ENCODE results near the gene FBXO36. TPM values are rescaled to one million over a fixed set of nuclear protein-coding genes. Genes with fewer than 3 reads are reported as not detected.

FBXO36 gene
- total and polyA plus RNA-seq, 2 donors (not counting 1 experiment from before 2014, with no cell fraction given): 0.49 to 1.5 TPM

DNA sequence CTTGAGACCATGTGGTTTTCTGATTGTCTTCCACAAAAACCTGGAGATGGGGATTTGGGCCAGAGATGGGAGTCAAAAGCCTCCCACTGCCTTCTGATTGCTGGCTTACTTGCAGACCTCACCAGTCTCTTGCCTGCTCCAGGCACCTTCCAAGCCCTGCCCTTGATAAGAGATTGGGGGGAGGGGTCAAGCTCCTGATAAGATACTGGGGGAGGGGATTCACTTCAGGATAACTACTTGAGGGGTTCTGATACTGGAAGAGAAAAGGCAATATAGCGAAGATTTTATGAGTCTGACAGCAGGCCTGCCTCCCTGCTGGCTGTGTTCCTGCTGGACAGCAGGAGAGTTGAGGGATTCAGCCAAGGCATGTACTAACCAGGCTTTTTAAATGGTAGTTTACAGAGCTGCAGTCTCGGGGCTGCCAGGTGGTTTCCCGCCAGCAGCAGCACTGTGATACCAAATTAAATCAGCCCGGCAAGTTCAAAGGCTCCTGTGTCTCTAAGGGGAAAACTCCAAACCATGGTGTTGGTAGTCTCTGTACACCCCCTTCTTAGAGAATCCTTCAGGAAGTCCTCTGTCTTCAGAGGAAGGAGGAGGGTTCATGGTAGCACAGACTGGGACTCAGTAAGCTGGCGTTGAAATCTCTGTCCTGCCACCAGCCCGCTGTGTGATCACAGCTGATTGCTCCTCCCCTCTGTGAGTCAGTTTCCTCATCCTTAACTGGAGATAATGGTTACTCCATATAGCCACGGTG lies 58.3 kb downstream of the FBXO36 start:
- H3K4me1 ChIP-seq (ENCODE audit: control insufficient read depth in 2 of 2, insufficient read depth in 2 of 2, low read length in 2 of 2): no peaks in the 10 kb centered on the region
- H3K4me3 ChIP-seq (ENCODE audit: control extremely low read depth in 1 of 5, extremely low read depth in 1 of 5, insufficient read depth in 1 of 5, low read depth in 2 of 5, low read length in 4 of 5): no peak overlapping the region
- H3K9me3 Mint-ChIP-seq (ENCODE audit: insufficient read depth): no peaks in the 10 kb centered on the region
- ChIA-PET POLR2A (no interaction called here), CTCF (no interaction called here)
- intact Hi-C loops (cut with micrococcal nuclease): no loop called here
- no peak overlapping the region for H3K27ac ChIP-seq (ENCODE audit: low read length in 2 of 2)
- DNase-seq: no peak
- H3K4me3 Mint-ChIP-seq: no peak overlapping the region
- no peak overlapping the region for H3K9ac ChIP-seq (ENCODE audit: low read length)
- H3K4me1 Mint-ChIP-seq: no peaks in the 10 kb centered on the region
- H3K27me3 ChIP-seq (replicated peaks in 1 of 4; ENCODE audit: control extremely low read depth in 1 of 4, control insufficient read depth in 3 of 4, insufficient read depth in 4 of 4, low read length in 3 of 4): no peaks in the 10 kb centered on the region
- H3K27me3 Mint-ChIP-seq: no peaks in the 10 kb centered on the region
- no peak overlapping the region for H3K27ac Mint-ChIP-seq
- H3K4me2 ChIP-seq (replicated peaks; ENCODE audit: low read depth, low read length, poor library complexity, severe bottlenecking): no peak overlapping the region
- 88% methylated on average over 3 of the region's 7 CpGs for WGBS (ENCODE audit: insufficient coverage)
- H3K36me3 ChIP-seq (replicated peaks in 1 of 2; ENCODE audit: control extremely low read depth in 1 of 2, control insufficient read depth in 1 of 2, extremely low read depth in 1 of 2, insufficient read depth in 2 of 2, low read length in 1 of 2): no peaks in the 10 kb centered on the region
- H3K79me2 ChIP-seq (ENCODE audit: control insufficient read depth, insufficient read depth, low read length): no peaks in the 10 kb centered on the region
- TF ChIP-seq EZH2 (IDR thresholded peaks at IDR 0.05; ENCODE audit: borderline replicate concordance, insufficient read depth, low read depth, low read length, poor library complexity, severe bottlenecking): no peak
- TF ChIP-seq, protein P1, sequence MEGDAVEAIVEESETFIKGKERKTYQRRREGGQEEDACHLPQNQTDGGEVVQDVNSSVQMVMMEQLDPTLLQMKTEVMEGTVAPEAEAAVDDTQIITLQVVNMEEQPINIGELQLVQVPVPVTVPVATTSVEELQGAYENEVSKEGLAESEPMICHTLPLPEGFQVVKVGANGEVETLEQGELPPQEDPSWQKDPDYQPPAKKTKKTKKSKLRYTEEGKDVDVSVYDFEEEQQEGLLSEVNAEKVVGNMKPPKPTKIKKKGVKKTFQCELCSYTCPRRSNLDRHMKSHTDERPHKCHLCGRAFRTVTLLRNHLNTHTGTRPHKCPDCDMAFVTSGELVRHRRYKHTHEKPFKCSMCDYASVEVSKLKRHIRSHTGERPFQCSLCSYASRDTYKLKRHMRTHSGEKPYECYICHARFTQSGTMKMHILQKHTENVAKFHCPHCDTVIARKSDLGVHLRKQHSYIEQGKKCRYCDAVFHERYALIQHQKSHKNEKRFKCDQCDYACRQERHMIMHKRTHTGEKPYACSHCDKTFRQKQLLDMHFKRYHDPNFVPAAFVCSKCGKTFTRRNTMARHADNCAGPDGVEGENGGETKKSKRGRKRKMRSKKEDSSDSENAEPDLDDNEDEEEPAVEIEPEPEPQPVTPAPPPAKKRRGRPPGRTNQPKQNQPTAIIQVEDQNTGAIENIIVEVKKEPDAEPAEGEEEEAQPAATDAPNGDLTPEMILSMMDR (IDR thresholded peaks at IDR 0.05): no peak
- ATAC-seq (ENCODE audit: low read depth): no peak
- no peaks in the 10 kb centered on the region for H4K20me1 ChIP-seq (ENCODE audit: control insufficient read depth, insufficient read depth, low read length, poor library complexity, severe bottlenecking)
- H2AFZ ChIP-seq (ENCODE audit: insufficient read depth, low read depth, low read length, poor library complexity, severe bottlenecking): no peak overlapping the region
- H3K9me3 ChIP-seq (ENCODE audit: control extremely low read depth in 1 of 3, control insufficient read depth in 2 of 3, insufficient read depth in 1 of 3, low read length in 2 of 3): no peaks in the 10 kb centered on the region

DNA sequence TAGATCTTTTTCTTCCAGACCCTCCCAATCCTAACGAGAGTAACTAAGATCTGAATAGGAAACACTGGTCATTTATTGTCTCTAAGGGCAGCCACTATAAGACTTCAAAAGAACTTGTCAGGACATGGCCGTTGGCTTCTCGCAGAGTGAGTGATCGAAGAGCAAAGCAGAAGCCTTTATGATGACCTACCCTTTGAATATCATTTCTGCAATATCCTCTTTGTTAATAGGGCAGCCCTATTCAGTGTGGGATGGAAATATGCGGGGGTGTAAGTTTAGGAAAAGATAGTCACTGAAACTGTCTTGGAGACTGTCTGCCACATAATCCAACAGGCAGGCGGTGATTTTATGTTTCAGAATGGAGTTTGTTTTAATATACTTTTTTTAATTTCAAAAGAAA lies 70.9 kb downstream of the FBXO36 start:
- no peak overlapping the region for H3K27ac Mint-ChIP-seq
- H3K79me2 ChIP-seq (ENCODE audit: control insufficient read depth, insufficient read depth, low read length): no peaks in the 10 kb centered on the region
- H3K27ac ChIP-seq (ENCODE audit: low read length in 2 of 2): no peak overlapping the region
- intact Hi-C loops (cut with micrococcal nuclease): loop anchor here (1.0 kb wide), 1 partner anchor 37 kb away; no protein-coding TSS in a partner anchor
- no peaks in the 10 kb centered on the region for H3K27me3 ChIP-seq (replicated peaks in 1 of 4; ENCODE audit: control extremely low read depth in 1 of 4, control insufficient read depth in 3 of 4, insufficient read depth in 4 of 4, low read length in 3 of 4)
- H3K36me3 ChIP-seq (replicated peaks in 1 of 2; ENCODE audit: control extremely low read depth in 1 of 2, control insufficient read depth in 1 of 2, extremely low read depth in 1 of 2, insufficient read depth in 2 of 2, low read length in 1 of 2): no peaks in the 10 kb centered on the region
- H3K4me2 ChIP-seq (replicated peaks; ENCODE audit: low read depth, low read length, poor library complexity, severe bottlenecking): no peak overlapping the region
- 97% methylated on average over 4 of the region's 6 CpGs for whole genome bisulfite sequencing (ENCODE audit: insufficient coverage)
- H3K4me3 ChIP-seq (ENCODE audit: control extremely low read depth in 1 of 5, extremely low read depth in 1 of 5, insufficient read depth in 1 of 5, low read depth in 2 of 5, low read length in 4 of 5): no peak overlapping the region
- H3K9me3 Mint-ChIP-seq (ENCODE audit: insufficient read depth): peaks cover 2% of the 10 kb centered on the region
- no peak for TF ChIP-seq EZH2 (IDR thresholded peaks at IDR 0.05; ENCODE audit: borderline replicate concordance, insufficient read depth, low read depth, low read length, poor library complexity, severe bottlenecking)
- TF ChIP-seq, protein P1 (IDR thresholded peaks at IDR 0.05): no peak
- no peak overlapping the region for H2AFZ ChIP-seq (ENCODE audit: insufficient read depth, low read depth, low read length, poor library complexity, severe bottlenecking)
- ATAC-seq (ENCODE audit: low read depth) (no peak), DNase-seq (no peak)
- no peak overlapping the region for H3K4me3 Mint-ChIP-seq
- no peaks in the 10 kb centered on the region for H3K4me1 ChIP-seq (ENCODE audit: control insufficient read depth in 2 of 2, insufficient read depth in 2 of 2, low read length in 2 of 2)
- CTCF ChIA-PET: no interaction called here
- H4K20me1 ChIP-seq (ENCODE audit: control insufficient read depth, insufficient read depth, low read length, poor library complexity, severe bottlenecking): no peaks in the 10 kb centered on the region
- peaks cover 0 to 1% (median 0%) of the 10 kb centered on the region in 3 donors for H3K9me3 ChIP-seq (ENCODE audit: control extremely low read depth in 1 of 3, control insufficient read depth in 2 of 3, insufficient read depth in 1 of 3, low read length in 2 of 3)
- POLR2A ChIA-PET: no interaction called here
- H3K4me1 Mint-ChIP-seq: no peaks in the 10 kb centered on the region
- H3K9ac ChIP-seq (ENCODE audit: low read length): no peak overlapping the region
- no peaks in the 10 kb centered on the region for H3K27me3 Mint-ChIP-seq
